ENCODE measurements around the gene RSPRY1. TPM values are rescaled to one million over a fixed set of nuclear protein-coding genes. Genes with fewer than 3 reads are reported as not detected.
A peak's percentile ranks its signal among the peaks of the same experiment; 100 is the strongest.

RSPRY1 gene
- polyA plus RNA-seq, 4 donors: 12.4 to 43.9 (median 17.2) TPM

- H3K4me1 ChIP-seq (ENCODE audit: control insufficient read depth in 3 of 3, insufficient read depth in 2 of 3, low read depth in 1 of 3, low read length in 2 of 3): no peaks in the 10 kb centered on the region
- FAIRE-seq (no peak), DNase-seq (no peak)
- no peak overlapping the region for H3K27ac ChIP-seq (ENCODE audit: low read depth in 1 of 3, low read length in 2 of 3)
- no peaks in the 10 kb centered on the region for H3K9me3 ChIP-seq (ENCODE audit: control insufficient read depth in 2 of 2, insufficient read depth in 1 of 2, low read depth in 1 of 2, low read length in 1 of 2)
- H3K36me3 ChIP-seq (ENCODE audit: control insufficient read depth in 3 of 3, insufficient read depth in 2 of 3, low read depth in 1 of 3, low read length in 3 of 3): peaks cover 8 to 41% (median 34%) of the 10 kb centered on the region in 3 donors
- no peaks in the 10 kb centered on the region for H3K27me3 ChIP-seq (ENCODE audit: control insufficient read depth in 3 of 3, insufficient read depth in 3 of 3, low read length in 3 of 3)
- WGBS, 3 donors: 94 to 96% (median 94%) methylated on average over 4 of the region's 4 CpGs
- H3K4me3 ChIP-seq (ENCODE audit: low read depth in 1 of 3, low read length in 3 of 3): no peak overlapping the region
Measured at GRCh38 chr16:57226701-57227621, 40.8 kb downstream of the RSPRY1 start.

- no peaks in the 10 kb centered on the region for H3K4me1 ChIP-seq (ENCODE audit: control insufficient read depth in 3 of 3, insufficient read depth in 2 of 3, low read depth in 1 of 3, low read length in 2 of 3)
- peaks cover 8 to 41% (median 40%) of the 10 kb centered on the region in 3 donors for H3K36me3 ChIP-seq (ENCODE audit: control insufficient read depth in 3 of 3, insufficient read depth in 2 of 3, low read depth in 1 of 3, low read length in 3 of 3)
- no peak for FAIRE-seq
- no peak for DNase-seq
- no peak overlapping the region for H3K4me3 ChIP-seq (ENCODE audit: low read depth in 1 of 3, low read length in 3 of 3)
- H3K27ac ChIP-seq (ENCODE audit: low read depth in 1 of 3, low read length in 2 of 3): no peak overlapping the region
- H3K9me3 ChIP-seq (ENCODE audit: control insufficient read depth in 2 of 2, insufficient read depth in 1 of 2, low read depth in 1 of 2, low read length in 1 of 2): no peaks in the 10 kb centered on the region
- no peaks in the 10 kb centered on the region for H3K27me3 ChIP-seq (ENCODE audit: control insufficient read depth in 3 of 3, insufficient read depth in 3 of 3, low read length in 3 of 3)
- WGBS, 3 donors: 68 to 87% (median 81%) methylated on average over 1 of the region's 1 CpG
Measured at GRCh38 chr16:57229079-57229478, 43.0 kb downstream of the RSPRY1 start.

- WGBS, 3 donors: 80 to 93% (median 85%) methylated on average over 3 of the region's 3 CpGs
- no peak overlapping the region for H3K27ac ChIP-seq (ENCODE audit: low read depth in 1 of 3, low read length in 2 of 3)
- no peak overlapping the region for H3K4me3 ChIP-seq (ENCODE audit: low read depth in 1 of 3, low read length in 3 of 3)
- no peak for DNase-seq
- H3K27me3 ChIP-seq (ENCODE audit: control insufficient read depth in 3 of 3, insufficient read depth in 3 of 3, low read length in 3 of 3): no peaks in the 10 kb centered on the region
- H3K36me3 ChIP-seq (ENCODE audit: control insufficient read depth in 3 of 3, insufficient read depth in 2 of 3, low read depth in 1 of 3, low read length in 3 of 3): peaks cover 6 to 39% (median 32%) of the 10 kb centered on the region in 3 donors
- no peaks in the 10 kb centered on the region for H3K4me1 ChIP-seq (ENCODE audit: control insufficient read depth in 3 of 3, insufficient read depth in 2 of 3, low read depth in 1 of 3, low read length in 2 of 3)
- H3K9me3 ChIP-seq (ENCODE audit: control insufficient read depth in 2 of 2, insufficient read depth in 1 of 2, low read depth in 1 of 2, low read length in 1 of 2): no peaks in the 10 kb centered on the region
- FAIRE-seq: no peak
Measured at GRCh38 chr16:57231821-57232350, 45.8 kb downstream of the RSPRY1 start.

GRCh38 chr16:57233944-57234706 lies 48.0 kb downstream of the RSPRY1 start:
- no peaks in the 10 kb centered on the region for H3K4me1 ChIP-seq (ENCODE audit: control insufficient read depth in 3 of 3, insufficient read depth in 2 of 3, low read depth in 1 of 3, low read length in 2 of 3)
- no peaks in the 10 kb centered on the region for H3K27me3 ChIP-seq (ENCODE audit: control insufficient read depth in 3 of 3, insufficient read depth in 3 of 3, low read length in 3 of 3)
- DNase-seq (no peak), FAIRE-seq (no peak)
- WGBS, 3 donors: 93 to 95% (median 95%) methylated on average over 9 of the region's 9 CpGs
- no peak overlapping the region for H3K27ac ChIP-seq (ENCODE audit: low read depth in 1 of 3, low read length in 2 of 3)
- H3K4me3 ChIP-seq (ENCODE audit: low read depth in 1 of 3, low read length in 3 of 3): no peak overlapping the region
- H3K9me3 ChIP-seq (ENCODE audit: control insufficient read depth in 2 of 2, insufficient read depth in 1 of 2, low read depth in 1 of 2, low read length in 1 of 2): no peaks in the 10 kb centered on the region
- H3K36me3 ChIP-seq (ENCODE audit: control insufficient read depth in 3 of 3, insufficient read depth in 2 of 3, low read depth in 1 of 3, low read length in 3 of 3): peaks cover 9 to 40% (median 30%) of the 10 kb centered on the region in 3 donors

- H3K27me3 ChIP-seq (ENCODE audit: control insufficient read depth in 3 of 3, insufficient read depth in 3 of 3, low read length in 3 of 3): no peaks in the 10 kb centered on the region
- H3K36me3 ChIP-seq (ENCODE audit: control insufficient read depth in 3 of 3, insufficient read depth in 2 of 3, low read depth in 1 of 3, low read length in 3 of 3): peaks cover 9 to 36% (median 30%) of the 10 kb centered on the region in 3 donors
- H3K4me3 ChIP-seq (ENCODE audit: low read depth in 1 of 3, low read length in 3 of 3): no peak overlapping the region
- H3K27ac ChIP-seq (ENCODE audit: low read depth in 1 of 3, low read length in 2 of 3): no peak overlapping the region
- H3K4me1 ChIP-seq (ENCODE audit: control insufficient read depth in 3 of 3, insufficient read depth in 2 of 3, low read depth in 1 of 3, low read length in 2 of 3): no peaks in the 10 kb centered on the region
- FAIRE-seq: no peak
- H3K9me3 ChIP-seq (ENCODE audit: control insufficient read depth in 2 of 2, insufficient read depth in 1 of 2, low read depth in 1 of 2, low read length in 1 of 2): no peaks in the 10 kb centered on the region
- no peak for DNase-seq
Measured at GRCh38 chr16:57234707-57235092, 48.6 kb downstream of the RSPRY1 start.

GRCh38 chr16:57235128-57236021 lies 49.2 kb downstream of the RSPRY1 start:
- H3K36me3 ChIP-seq (ENCODE audit: control insufficient read depth in 3 of 3, insufficient read depth in 2 of 3, low read depth in 1 of 3, low read length in 3 of 3): peaks cover 9 to 30% (median 30%) of the 10 kb centered on the region in 3 donors
- H3K4me3 ChIP-seq (ENCODE audit: low read depth in 1 of 3, low read length in 3 of 3): no peak overlapping the region
- H3K9me3 ChIP-seq (ENCODE audit: control insufficient read depth in 2 of 2, insufficient read depth in 1 of 2, low read depth in 1 of 2, low read length in 1 of 2): no peaks in the 10 kb centered on the region
- WGBS, 3 donors: 58 to 71% (median 70%) methylated on average over 8 of the region's 8 CpGs
- DNase-seq (peak in 1 of 2 donors; percentile 29), FAIRE-seq (no peak)
- H3K27ac ChIP-seq (ENCODE audit: low read depth in 1 of 3, low read length in 2 of 3): no peak overlapping the region
- H3K4me1 ChIP-seq (ENCODE audit: control insufficient read depth in 3 of 3, insufficient read depth in 2 of 3, low read depth in 1 of 3, low read length in 2 of 3): no peaks in the 10 kb centered on the region
- no peaks in the 10 kb centered on the region for H3K27me3 ChIP-seq (ENCODE audit: control insufficient read depth in 3 of 3, insufficient read depth in 3 of 3, low read length in 3 of 3)

- Histone ChIP-seq H3K36me3 (ENCODE audit: control insufficient read depth in 3 of 3, insufficient read depth in 2 of 3, low read depth in 1 of 3, low read length in 3 of 3) (peaks cover 9 to 30% (median 24%) of the 10 kb centered on the region in 3 donors), H3K9me3 (ENCODE audit: control insufficient read depth in 2 of 2, insufficient read depth in 1 of 2, low read depth in 1 of 2, low read length in 1 of 2) (no peaks in the 10 kb centered on the region), H3K27ac (ENCODE audit: low read depth in 1 of 3, low read length in 2 of 3) (no peak overlapping the region), H3K27me3 (ENCODE audit: control insufficient read depth in 3 of 3, insufficient read depth in 3 of 3, low read length in 3 of 3) (no peaks in the 10 kb centered on the region), H3K4me1 (ENCODE audit: control insufficient read depth in 3 of 3, insufficient read depth in 2 of 3, low read depth in 1 of 3, low read length in 2 of 3) (peaks cover 0 to under 1% (median 0%) of the 10 kb centered on the region in 3 donors), H3K4me3 (ENCODE audit: low read depth in 1 of 3, low read length in 3 of 3) (no peak overlapping the region)
- FAIRE-seq: no peak
- no peak for DNase-seq
Measured at GRCh38 chr16:57236022-57236350, 49.9 kb downstream of the RSPRY1 start.

- Histone ChIP-seq H3K36me3 (ENCODE audit: control insufficient read depth in 3 of 3, insufficient read depth in 2 of 3, low read depth in 1 of 3, low read length in 3 of 3) (peaks cover 9 to 22% (median 12%) of the 10 kb centered on the region in 3 donors), H3K4me3 (ENCODE audit: low read depth in 1 of 3, low read length in 3 of 3) (no peak overlapping the region)
Measured at GRCh38 chr16:57238682-57239081, 52.6 kb downstream of the RSPRY1 start.

More at GRCh38 chr16:57238682-57239081, 52.6 kb downstream of the RSPRY1 start:
- DNase-seq (no peak), FAIRE-seq (no peak)
- WGBS, 3 donors: 52 to 72% (median 53%) methylated on average over 2 of the region's 2 CpGs
- Histone ChIP-seq H3K4me1 (ENCODE audit: control insufficient read depth in 3 of 3, insufficient read depth in 2 of 3, low read depth in 1 of 3, low read length in 2 of 3) (peaks cover 0 to 3% (median 0%) of the 10 kb centered on the region in 3 donors), H3K27ac (ENCODE audit: low read depth in 1 of 3, low read length in 2 of 3) (peak overlapping the region in 1 of 3 donors; percentile 4), H3K27me3 (ENCODE audit: control insufficient read depth in 3 of 3, insufficient read depth in 3 of 3, low read length in 3 of 3) (no peaks in the 10 kb centered on the region), H3K9me3 (ENCODE audit: control insufficient read depth in 2 of 2, insufficient read depth in 1 of 2, low read depth in 1 of 2, low read length in 1 of 2) (no peaks in the 10 kb centered on the region)
